HG02885 (cell line): Measurements from ENCODE around the gene ANKRD13C.
A peak's percentile ranks its signal among the peaks of the same experiment; 100 is the strongest.
"Not testable (repeated sequence)": the region's sequence is repeated elsewhere in the genome, so short reads cannot be mapped to it uniquely, and the experiment has no call there.

Experiments
- ATAC-seq: cut with Tn5 transposase; IDR thresholded peaks from one replicate; pipeline ENCODE4 v1.9.1; 2021; ENCODE audit warnings: mild to moderate bottlenecking; ENCODE audit not compliant: unreplicated experiment, poor library complexity

Gene ANKRD13C

DNA sequence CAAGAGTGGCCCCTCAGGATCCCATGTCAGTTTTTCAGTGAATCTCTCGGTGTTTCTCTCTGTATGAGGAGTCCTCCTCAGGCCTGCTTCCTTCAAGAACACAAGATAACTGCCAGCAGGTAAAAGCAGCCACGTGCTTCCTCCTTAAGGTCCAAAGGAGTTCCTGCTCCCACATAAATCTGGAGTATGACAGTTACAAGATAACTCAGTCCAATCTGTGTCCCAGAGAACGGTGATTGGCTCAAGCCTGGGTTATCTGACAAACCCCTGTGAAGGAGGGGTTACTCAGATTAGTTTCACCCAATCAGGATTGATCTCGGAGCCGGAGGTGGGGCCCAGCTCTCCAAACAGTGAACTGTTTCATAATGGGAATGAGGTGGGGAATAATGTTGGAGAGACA, 5.8 kb upstream of the ANKRD13C start:
- no peak for ATAC-seq

DNA sequence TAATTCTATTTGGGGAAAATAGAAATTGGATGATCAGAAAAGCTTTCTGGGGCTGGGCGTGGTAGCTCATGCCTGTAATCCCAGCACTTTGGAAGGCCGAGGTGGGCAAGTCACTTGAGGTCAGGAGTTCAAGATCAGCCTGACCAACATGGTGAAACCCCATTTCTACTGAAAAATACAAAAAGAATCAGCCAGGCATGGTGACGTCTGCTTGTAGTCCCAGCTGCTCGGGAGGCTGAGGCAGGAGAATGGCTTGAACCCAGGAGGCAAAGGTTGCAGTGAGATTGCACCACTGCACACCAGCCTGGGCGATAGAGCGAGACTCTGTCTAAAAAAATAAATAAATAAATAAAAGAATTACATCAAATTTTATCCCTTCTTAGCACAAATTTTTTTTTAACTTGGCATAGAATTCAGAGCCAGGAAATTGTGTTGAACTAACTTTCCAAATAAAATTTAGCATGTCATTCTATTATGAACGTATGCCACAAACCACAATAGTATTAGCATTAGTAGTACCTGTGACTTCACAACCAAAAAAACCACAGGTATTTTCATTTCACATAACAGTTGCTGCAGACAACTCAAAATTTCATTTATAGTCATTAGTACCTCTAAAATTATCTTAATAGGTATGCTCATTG, 4.5 kb upstream of the ANKRD13C start:
- ATAC-seq = peak; percentile 54

DNA sequence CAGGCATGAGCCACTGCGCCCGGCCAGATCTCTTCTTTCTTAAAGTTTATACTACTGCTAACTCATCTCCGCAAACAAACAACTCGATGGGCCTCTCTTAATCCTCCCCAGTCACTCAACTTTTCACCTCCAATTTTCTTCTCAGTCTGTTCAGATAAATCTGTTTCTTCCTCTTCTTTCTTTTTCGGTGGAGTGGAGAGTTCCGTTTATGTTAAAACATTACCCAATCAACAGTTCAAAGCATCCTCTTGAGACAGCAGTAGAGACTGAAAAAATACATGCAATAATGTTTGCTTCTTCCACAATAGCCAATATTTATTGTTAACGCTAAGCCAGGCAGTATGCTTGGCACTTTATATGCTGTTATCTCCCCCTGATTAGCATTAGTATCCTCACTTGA, 1.4 kb upstream of the ANKRD13C start:
- no peak for ATAC-seq

- no peak for ATAC-seq
Measured at GRCh38 chr1:70355111-70355407, 537 bp upstream of the ANKRD13C start.

DNA sequence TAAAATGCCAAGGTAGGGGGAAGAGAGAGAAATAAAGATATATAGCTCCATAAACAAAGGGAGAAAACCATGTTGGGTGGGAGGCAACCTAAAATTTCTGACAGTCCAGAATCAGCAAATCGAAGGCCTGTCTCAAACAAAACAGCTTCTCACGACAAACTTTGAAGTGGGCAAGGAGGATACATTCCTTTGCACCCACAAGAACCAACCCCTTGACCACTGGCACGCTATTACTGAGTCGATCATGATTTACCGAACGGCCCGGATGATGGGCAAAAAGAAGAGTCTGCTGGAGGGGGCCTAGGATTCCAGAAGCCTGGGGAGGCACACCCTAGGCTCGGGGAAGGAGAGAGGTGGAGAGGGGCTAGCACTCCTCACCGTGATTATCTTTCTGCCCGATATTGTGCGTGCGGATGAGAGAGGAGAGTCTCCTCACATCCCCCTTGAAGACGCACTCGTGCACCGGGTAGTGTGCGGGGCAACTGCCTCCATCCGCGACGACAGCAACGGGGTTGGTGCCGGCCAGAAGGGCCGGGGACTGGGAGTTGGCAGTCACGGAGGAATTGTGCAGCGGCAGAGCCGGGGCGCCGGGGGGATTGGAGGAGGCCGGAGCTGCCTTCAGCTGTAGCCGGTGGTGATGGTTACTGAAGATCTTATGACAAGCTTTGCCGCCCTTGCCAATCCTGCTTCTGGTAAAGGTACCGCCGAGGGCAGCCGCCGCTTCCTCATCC, 756 bp downstream of the ANKRD13C start:
- peak; percentile 26 for ATAC-seq

GRCh38 chr1:70353044-70353443, 1.5 kb downstream of the ANKRD13C start:
- ATAC-seq = no peak

- not testable (repeated sequence) for ATAC-seq
Measured at GRCh38 chr1:70349799-70350198, 4.7 kb downstream of the ANKRD13C start.

DNA sequence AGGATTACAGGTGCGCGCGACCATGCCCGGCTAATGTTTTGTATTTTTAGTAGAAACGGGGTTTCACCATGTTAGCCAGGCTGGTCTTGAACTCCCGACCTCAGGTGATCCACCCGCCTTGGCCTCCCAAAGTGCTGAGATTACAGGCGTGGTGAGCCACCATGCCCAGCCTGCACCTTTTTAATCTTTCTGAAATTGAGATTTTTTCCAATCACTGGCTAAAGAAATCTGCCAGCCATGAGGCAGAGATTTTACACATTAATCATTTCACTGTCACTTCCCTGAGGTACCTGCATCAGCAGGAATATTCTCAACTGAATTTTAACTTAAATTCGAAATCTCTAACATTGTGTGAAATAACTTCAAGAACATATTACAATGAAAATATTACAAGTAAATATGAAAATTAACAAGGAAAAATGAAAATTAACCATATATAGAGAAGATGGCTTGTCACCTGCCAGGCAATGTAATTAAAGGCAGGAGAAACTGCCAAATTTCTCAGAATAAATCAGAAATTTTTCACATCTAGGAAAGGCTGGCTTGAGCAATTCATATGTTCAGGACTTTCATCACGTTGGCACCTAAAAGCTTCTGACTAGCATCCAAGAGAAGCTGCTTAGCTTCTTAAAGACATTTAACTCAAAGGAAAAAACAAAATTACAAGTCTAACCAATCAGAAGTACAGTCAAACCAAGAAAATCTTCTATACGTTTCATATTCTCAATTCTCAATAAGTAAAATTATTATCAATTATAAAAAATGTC, 5.9 kb downstream of the ANKRD13C start:
- no peak for ATAC-seq

GRCh38 chr1:70339644-70340043, 14.9 kb downstream of the ANKRD13C start:
- ATAC-seq = not testable (repeated sequence)

DNA sequence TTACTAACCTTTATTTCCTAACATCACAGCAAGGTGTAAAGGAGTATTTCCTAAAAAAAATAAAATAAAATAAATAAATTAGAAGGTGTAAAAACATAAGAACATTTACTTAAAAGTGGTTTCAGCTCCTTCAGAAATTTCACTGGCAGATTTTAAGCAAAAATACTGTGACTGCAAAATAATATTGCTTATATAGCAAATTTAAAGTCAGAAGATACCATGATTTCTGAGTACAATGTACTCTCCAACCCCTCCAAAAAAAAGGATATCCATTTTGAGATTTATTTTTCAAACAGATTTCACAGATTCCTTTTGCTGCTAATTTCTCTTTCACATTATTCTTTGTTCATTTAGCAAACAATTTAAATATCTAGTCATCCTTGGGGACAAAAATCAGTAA, 18.5 kb downstream of the ANKRD13C start:
- ATAC-seq = no peak

DNA sequence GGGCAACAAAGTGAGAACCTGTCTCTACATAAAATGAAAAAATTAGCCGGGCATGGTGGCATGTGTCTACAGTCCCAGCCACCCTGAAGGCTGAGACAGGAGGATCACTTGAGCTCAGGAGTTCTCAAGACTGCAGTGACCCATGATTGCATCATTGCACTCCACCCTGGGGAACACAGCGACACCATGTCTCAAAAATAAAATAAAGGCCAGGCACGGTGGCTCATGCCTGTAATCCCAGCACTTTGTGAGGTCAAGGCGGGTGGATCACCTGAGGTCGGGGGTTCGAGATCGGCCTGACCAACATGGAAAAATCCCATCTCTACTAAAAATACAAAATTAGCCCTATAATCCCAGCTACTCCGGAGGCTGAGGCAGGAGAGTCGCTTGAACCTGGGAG, 20.1 kb downstream of the ANKRD13C start:
- no peak for ATAC-seq

DNA sequence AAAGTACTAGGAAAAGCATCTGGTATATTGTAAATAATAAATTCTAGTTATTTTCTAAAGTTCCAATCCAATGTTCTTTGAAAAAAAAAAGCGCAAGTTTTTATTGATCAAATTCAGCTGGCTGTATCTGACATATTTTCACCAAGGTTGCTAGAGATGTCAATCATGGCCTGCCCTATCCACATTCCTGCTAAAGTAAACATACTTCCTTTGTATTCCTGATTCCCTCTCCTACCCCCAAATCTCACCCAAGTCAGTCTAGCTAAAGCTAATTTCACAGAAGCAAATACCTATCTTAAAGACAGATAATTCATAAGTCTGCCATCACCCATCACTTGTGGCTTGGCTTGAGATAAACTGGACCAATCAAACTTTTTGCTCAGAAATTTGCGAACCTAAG, 21.3 kb downstream of the ANKRD13C start:
- ATAC-seq = no peak

DNA sequence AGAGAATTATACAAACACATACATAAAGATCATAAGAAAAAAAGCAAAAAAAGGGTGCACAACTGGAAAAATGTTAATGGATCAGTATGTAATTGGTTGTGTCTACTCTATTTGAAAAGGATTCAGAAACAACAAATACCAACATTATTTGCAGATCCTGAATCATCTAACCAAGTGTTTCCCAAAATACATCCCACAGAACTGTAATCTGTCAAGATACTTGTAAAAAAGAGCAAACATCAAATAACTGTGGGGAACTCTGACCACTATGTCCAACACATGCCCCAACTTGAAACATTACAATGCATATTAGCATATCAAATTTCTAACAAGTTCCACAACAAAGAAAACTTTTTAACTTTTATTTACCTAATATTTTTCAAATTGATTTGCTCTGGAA, 22.6 kb downstream of the ANKRD13C start:
- ATAC-seq = no peak

DNA sequence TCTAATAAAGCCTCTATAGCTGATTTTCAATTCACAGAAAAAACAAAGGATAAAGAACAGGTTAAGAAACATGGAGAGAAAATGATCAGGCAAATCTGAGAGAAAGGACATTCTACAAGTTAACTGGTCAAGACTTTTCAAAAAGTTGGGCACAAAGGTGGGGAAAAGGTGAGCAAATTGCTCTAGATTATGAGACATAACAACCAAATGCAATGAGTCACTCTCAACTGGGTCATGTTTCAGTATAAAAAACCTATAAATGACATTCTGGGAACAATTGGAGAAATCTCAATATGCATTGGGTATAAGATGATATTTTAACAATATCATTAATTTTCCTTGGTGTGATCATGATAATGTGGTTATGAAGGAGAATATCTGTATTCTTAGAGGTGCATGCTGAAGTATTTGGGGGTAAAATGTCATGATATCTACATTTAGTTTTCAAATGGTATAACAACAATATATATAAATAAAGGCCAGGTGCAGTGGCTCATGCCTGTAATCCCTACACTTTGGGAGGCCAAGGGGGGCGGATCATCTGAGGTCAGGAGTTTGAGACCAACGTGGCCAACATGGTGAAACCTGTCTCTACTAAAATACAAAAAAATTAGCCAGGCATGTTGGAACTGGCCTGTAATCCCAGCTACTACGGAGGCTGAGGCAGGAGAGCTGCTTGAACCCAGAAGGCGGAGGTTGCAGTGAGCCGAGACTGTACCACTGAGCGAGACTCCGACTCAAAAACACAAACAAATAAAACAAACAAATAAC, 27.0 kb downstream of the ANKRD13C start:
- no peak for ATAC-seq

- ATAC-seq = no peak
Measured at GRCh38 chr1:70324683-70325082, 29.8 kb downstream of the ANKRD13C start.

DNA sequence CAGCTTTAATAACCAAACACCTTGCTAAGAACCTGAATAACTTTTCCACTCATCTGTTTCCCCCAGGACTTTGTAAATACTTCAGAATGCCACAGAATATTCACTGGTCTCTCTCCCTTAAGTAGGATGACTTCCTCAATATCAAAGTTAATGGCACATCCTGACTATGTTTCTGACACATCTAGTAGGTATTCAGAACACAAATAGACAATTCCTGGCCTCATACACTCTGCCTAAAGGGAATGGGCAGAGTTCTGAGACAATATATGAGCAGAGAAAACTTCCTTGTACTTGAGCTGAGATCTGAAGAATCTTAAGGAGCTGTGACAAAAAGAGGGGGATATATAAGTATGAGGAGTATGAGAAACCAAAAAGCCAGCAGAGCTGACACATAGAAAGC, 34.8 kb downstream of the ANKRD13C start:
- ATAC-seq = no peak

- ATAC-seq = no peak
Measured at GRCh38 chr1:70318191-70318590, 36.3 kb downstream of the ANKRD13C start.

GRCh38 chr1:70317087-70317486, 37.4 kb downstream of the ANKRD13C start:
- ATAC-seq = no peak

DNA sequence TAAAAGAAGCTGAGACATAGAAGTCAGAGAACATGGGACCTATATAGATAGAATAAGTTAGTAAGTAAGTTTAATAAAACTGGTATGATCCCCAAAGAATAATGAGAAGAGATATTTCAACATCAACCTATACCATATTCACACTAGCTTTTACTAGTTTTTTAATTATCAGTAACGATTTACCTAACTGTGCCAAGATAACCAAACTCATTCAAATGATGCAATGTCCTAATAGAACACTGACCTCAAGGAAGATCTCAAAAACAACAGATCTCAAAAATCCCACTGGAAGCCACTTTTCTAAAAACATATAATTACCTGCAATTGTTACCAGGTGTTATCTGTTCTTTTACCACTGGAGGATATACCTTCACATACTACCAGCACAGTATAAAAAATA, 38.7 kb downstream of the ANKRD13C start:
- no peak for ATAC-seq

GRCh38 chr1:70314706-70315304, 39.7 kb downstream of the ANKRD13C start:
- no peak for ATAC-seq
